Right lobe of liver (tissue), 6 donors: ENCODE data around the gene LCP2. TPM values are rescaled to one million over a fixed set of nuclear protein-coding genes. Genes with fewer than 3 reads are reported as not detected.
"Not testable (repeated sequence)": the region's sequence is repeated elsewhere in the genome, so short reads cannot be mapped to it uniquely, and the experiment has no call there.

Experiments
- ATAC-seq, 4 donors: fragments of 200-7000 bp; cut with Tn5 transposase; one replicate each; pipeline ENCODE4 v1.9.1; 2020; ENCODE audit warnings: mild to moderate bottlenecking in 4 of 4, moderate library complexity in 4 of 4
- DNase-seq, 3 donors: peaks; one replicate each; pipeline ENCODE4 v3.0.0-alpha.2; 2020
- H3K27ac ChIP-seq, 3 donors: fragments of 200-600 bp; one replicate each; pipeline ENCODE4 v1.8.0; 2022
- H3K27me3 ChIP-seq, 2 donors: fragments of 200-600 bp; one replicate each; pipeline ENCODE4 v1.8.0; 2022
- H3K36me3 ChIP-seq, 4 donors: fragments of 200-600 bp; sonication (generic) in 1 of 4; one replicate each; pipeline versions ENCODE4 v1.5.1 to v1.8.0; 2017 to 2022; ENCODE audit warnings: control low read depth in 1 of 4
- H3K4me1 ChIP-seq, 4 donors: fragments of 200-600 bp; sonication (generic) in 1 of 4; one replicate each; pipeline versions ENCODE4 v1.5.1 to v1.8.0; 2017 to 2022; ENCODE audit warnings: control low read depth in 1 of 4
- H3K4me3 ChIP-seq, 3 donors: fragments of 200-600 bp; one replicate each; pipeline ENCODE4 v1.8.0; 2022
- H3K9me3 ChIP-seq, 4 donors: fragments of 200-600 bp; sonication (generic) in 1 of 4; one replicate each; pipeline versions ENCODE4 v1.5.1 to v1.8.0; 2017 to 2022; ENCODE audit warnings: control low read depth in 1 of 4
- CTCF ChIP-seq, 4 donors: fragments of 200-600 bp in 3 of 4; fragments of 450-650 bp in 1 of 4; IDR thresholded peaks; one replicate each; pipeline versions ENCODE4 v1.5.1 to v1.8.0; 2016 to 2022; ENCODE audit warnings: antibody characterized with exemption in 4 of 4, mild to moderate bottlenecking in 2 of 4
- POLR2A ChIP-seq: fragments of 450-650 bp; IDR thresholded peaks from one replicate; pipeline ENCODE4 v1.6.1; 2017; ENCODE audit warnings: antibody characterized with exemption, mild to moderate bottlenecking
- WGBS: methylation state at CpG from one replicate; pipeline ENCODE4 v1.1.6; 2018; ENCODE audit warnings: low coverage, low lambda C conversion rate; ENCODE audit not compliant: insufficient coverage; ENCODE audit errors: missing lambda C conversion rate; 5-methylcytosine and 5-hydroxymethylcytosine counted together
- intact Hi-C, 2 donors: fragments of 100-400 bp; cut with DNase I; formaldehyde crosslinking; loops; one replicate each; pipeline versions ENCODE4 v1.11.2 to v1.14.1; 2022
- total RNA-seq, 6 experiments: library from RNA; depleted of rRNA in 2 of 6; stranded (reverse); fragments of >200 nt in 2 of 6; fragmentation: NEBNext Ultra II Directional in 3 of 6; extraction: Animal tissue kit (Norgen Biotek cat#: 25700) in 3 of 6; gene quantifications; one replicate each; pipeline versions ENCODE4 v1.1.0 to v1.2.4, GENCODE V29; 2016 to 2023
- donor health status: DM: no; HTN: yes; CAD: no.
- donor health status: DM: no; HTN: no; CAD: no.
- donor health status: DM: no; HTN: no; CAD: no.
- donor health status: DM: no; HTN: yes; CAD: no.
- donor health status: DM: no; HTN: yes; CAD: no.

LCP2 gene
- total RNA-seq, 6 experiments from 2014 or later, result 4.4 to 20.5 (median 10.1) TPM

DNA sequence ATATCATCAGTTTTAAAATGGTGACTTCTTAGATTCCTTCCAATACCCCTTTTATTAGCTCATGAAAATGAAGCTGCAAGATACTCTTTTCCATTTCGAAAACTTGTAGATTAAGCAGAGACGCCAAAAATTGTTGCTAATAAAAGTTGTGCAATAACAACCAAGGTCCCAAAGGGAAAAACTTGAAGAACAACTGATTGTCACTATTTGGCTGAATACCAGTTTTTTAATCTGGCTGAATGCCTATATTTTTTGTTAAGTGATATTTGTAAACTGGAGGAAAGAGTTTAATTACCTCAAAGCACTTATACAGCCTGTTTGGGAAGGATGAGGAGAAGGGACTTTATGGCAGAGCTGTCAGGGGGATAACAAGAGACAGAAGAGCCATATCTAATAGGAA, 50.2 kb downstream of the LCP2 start:
- Histone ChIP-seq H3K27ac (no peak overlapping the region), H3K36me3 (peaks cover 0 to 6% (median 1%) of the 10 kb centered on the region in 4 donors), H3K4me3 (no peak overlapping the region), H3K9me3 (no peaks in the 10 kb centered on the region), H3K4me1 (no peaks in the 10 kb centered on the region), H3K27me3 (no peaks in the 10 kb centered on the region)
- WGBS, result 53% methylated on average over 2 of the region's 2 CpGs
- DNase-seq (no peak), ATAC-seq (no peak)
- intact Hi-C loops, result no loop called here
- TF ChIP-seq CTCF (IDR thresholded peaks at IDR 0.05) (no peak), POLR2A (no peak)

DNA sequence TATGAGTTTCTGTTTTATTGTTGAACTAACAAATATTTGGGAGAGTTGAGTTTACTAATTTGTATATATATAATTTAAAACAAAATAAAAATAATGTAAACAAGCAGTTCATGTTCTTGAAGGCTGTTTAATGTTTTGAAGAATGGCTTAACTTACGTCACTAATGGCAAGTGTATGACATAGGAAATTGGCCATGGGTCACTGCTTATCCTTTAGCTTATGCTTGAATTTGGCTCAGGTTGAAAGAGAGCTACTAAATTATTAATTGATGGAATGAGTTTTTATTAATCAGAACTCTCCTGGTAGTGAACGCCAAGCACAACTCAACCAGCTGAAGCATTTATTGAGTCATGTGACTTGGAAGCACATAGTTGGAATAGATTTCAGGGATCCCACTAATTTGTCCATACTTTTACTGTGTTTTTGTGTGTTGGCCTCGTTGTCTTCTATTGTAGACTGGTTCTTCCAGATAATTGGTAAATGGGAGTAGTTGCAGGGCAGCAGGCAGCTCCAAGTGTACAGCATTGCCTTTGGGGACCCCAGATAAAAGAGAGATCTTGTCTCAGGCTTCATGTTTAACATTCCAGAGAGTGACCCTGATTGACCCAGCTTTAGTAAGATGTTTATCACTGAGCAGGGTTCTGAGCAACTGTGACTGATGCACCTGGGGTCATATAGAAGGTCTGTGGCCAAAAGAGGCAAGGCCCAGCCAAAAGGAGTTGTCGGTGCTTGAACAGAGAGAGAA, 51.3 kb downstream of the LCP2 start:
- Histone ChIP-seq H3K27me3 (no peaks in the 10 kb centered on the region), H3K9me3 (no peaks in the 10 kb centered on the region), H3K36me3 (peaks cover 0 to 6% (median 1%) of the 10 kb centered on the region in 4 donors), H3K27ac (no peak overlapping the region), H3K4me1 (no peaks in the 10 kb centered on the region), H3K4me3 (no peak overlapping the region)
- no peak for DNase-seq
- intact Hi-C loops, result no loop called here
- no peak for ATAC-seq
- TF ChIP-seq CTCF (IDR thresholded peaks at IDR 0.05) (no peak), POLR2A (no peak)
- WGBS, result 50% methylated on average over 4 of the region's 4 CpGs

DNA sequence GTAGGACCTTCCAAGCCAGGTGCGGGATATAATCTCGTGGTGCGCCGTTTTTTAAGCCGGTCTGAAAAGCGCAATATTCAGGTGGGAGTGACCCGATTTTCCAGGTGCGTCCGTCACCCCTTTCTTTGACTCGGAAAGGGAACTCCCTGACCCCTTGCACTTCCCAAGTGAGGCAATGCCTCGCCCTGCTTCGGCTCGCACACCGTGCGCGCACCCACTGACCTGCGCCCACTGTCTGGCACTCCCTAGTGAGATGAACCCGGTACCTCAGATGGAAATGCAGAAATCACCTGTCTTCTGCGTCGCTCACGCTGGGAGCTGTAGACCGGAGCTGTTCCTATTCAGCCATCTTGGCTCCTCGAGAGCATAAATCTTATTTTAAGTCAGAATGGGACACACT, 52.1 kb downstream of the LCP2 start:
- 83% methylated on average over 8 of the region's 23 CpGs for WGBS
- intact Hi-C loops, result not testable (repeated sequence)

GRCh38 chr5:170238456-170239196, 59.0 kb downstream of the LCP2 start:
- Histone ChIP-seq H3K27me3 (no peaks in the 10 kb centered on the region), H3K36me3 (no peaks in the 10 kb centered on the region), H3K4me3 (no peak overlapping the region), H3K9me3 (no peaks in the 10 kb centered on the region), H3K27ac (no peak overlapping the region), H3K4me1 (no peaks in the 10 kb centered on the region)
- no peak for DNase-seq
- WGBS, result 19% methylated on average over 1 of the region's 1 CpG
- intact Hi-C loops, result no loop called here
- TF ChIP-seq CTCF (IDR thresholded peaks at IDR 0.05) (no peak), POLR2A (no peak)
- ATAC-seq, result no peak

More for the DNA sequence above, 52.1 kb downstream of the LCP2 start:
- not testable (repeated sequence) for H3K9me3 ChIP-seq, H3K4me3 ChIP-seq, H3K27me3 ChIP-seq, ATAC-seq, H3K36me3 ChIP-seq, H3K27ac ChIP-seq, DNase-seq, H3K4me1 ChIP-seq
